ENCODE data around the gene SRSF9. TPM values are rescaled to one million over a fixed set of nuclear protein-coding genes. Genes with fewer than 3 reads are reported as not detected.

SRSF9 gene
- total RNA-seq, 1 experiment from 2014 or later: 284 TPM

DNA sequence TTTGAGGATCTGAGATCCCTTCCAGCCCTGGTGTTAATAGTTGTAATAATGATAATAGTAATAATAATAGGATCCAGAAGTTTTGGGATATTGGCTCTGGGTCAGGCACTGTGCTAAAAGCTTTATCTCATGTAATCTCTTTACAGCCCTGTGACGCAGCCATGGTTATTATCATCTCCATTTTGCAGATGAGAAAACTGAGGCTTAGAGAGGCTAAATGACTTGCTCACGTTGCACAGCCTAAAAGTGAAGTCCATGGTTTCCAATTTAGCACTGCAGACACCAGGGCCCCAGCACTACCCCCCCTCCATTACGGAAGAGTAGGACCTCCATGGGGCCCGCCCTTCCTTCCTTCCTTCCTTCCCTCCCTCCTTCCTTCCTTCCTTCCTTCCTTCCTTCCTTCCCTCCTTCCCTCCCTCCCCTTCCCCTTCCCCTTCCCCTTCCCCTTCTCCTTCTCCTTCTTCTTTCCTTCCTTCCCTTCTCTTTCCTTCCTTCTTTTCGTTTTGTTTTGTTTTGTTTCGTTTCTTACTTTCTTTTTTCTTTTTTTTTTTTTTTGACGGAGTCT lies 46.6 kb downstream of the SRSF9 start:
- no peak overlapping the region for H3K27ac Mint-ChIP-seq (ENCODE audit: unreplicated experiment)
- TF ChIP-seq, protein P1, sequence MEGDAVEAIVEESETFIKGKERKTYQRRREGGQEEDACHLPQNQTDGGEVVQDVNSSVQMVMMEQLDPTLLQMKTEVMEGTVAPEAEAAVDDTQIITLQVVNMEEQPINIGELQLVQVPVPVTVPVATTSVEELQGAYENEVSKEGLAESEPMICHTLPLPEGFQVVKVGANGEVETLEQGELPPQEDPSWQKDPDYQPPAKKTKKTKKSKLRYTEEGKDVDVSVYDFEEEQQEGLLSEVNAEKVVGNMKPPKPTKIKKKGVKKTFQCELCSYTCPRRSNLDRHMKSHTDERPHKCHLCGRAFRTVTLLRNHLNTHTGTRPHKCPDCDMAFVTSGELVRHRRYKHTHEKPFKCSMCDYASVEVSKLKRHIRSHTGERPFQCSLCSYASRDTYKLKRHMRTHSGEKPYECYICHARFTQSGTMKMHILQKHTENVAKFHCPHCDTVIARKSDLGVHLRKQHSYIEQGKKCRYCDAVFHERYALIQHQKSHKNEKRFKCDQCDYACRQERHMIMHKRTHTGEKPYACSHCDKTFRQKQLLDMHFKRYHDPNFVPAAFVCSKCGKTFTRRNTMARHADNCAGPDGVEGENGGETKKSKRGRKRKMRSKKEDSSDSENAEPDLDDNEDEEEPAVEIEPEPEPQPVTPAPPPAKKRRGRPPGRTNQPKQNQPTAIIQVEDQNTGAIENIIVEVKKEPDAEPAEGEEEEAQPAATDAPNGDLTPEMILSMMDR (IDR thresholded peaks at IDR 0.05; ENCODE audit: unreplicated experiment): no peak
- no peaks in the 10 kb centered on the region for H3K9me3 Mint-ChIP-seq (ENCODE audit: low read depth, unreplicated experiment)
- no peak for DNase-seq
- H3K36me3 Mint-ChIP-seq (ENCODE audit: insufficient read depth, unreplicated experiment): no peaks in the 10 kb centered on the region
- H3K27me3 Mint-ChIP-seq (ENCODE audit: unreplicated experiment): peaks cover 12% of the 10 kb centered on the region
- CTCF ChIA-PET: no interaction called here
- BruUV-seq (replicated peaks): no TSS peak
- no peaks in the 10 kb centered on the region for H3K4me1 Mint-ChIP-seq (ENCODE audit: low read depth, unreplicated experiment)
- H3K4me3 Mint-ChIP-seq (ENCODE audit: low read depth, unreplicated experiment): no peak overlapping the region
- intact Hi-C loops (cut with micrococcal nuclease; ENCODE audit: unreplicated experiment): no loop called here

DNA sequence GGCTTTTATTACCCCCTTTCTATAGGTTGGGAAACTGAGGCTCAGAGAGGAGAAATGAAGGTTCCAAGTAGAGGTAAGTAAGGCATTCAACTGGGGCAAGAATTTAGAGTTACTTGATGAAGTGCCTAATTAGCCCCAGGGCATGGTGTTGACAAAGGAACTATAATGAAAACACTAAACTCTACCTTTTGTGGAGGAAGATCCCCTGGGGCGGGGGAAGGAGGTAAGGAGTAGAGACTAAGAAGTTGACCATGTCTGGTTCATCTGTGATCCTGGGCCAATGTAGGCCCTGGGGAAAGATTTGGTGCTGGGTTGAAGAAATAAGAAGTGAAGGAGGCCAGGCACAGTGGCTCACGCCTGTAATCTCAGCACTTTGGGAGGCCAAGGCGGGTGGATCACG lies 47.8 kb downstream of the SRSF9 start:
- Mint-ChIP-seq H3K4me3 (ENCODE audit: low read depth, unreplicated experiment) (no peak overlapping the region), H3K27me3 (ENCODE audit: unreplicated experiment) (peaks cover 12% of the 10 kb centered on the region), H3K4me1 (ENCODE audit: low read depth, unreplicated experiment) (no peaks in the 10 kb centered on the region), H3K27ac (ENCODE audit: unreplicated experiment) (no peak overlapping the region), H3K9me3 (ENCODE audit: low read depth, unreplicated experiment) (no peaks in the 10 kb centered on the region), H3K36me3 (ENCODE audit: insufficient read depth, unreplicated experiment) (no peaks in the 10 kb centered on the region)
- CTCF ChIA-PET: interaction anchor here (0.9 to 1.3 kb wide), 2 partner anchors 8 to 56 kb away, joined by 3 read pairs; no protein-coding TSS in a partner anchor
- intact Hi-C loops (cut with micrococcal nuclease; ENCODE audit: unreplicated experiment): no loop called here
- no TSS peak for BruUV-seq (replicated peaks)
- TF ChIP-seq, protein P1 (IDR thresholded peaks at IDR 0.05; ENCODE audit: unreplicated experiment): no peak
- DNase-seq: no peak

DNA sequence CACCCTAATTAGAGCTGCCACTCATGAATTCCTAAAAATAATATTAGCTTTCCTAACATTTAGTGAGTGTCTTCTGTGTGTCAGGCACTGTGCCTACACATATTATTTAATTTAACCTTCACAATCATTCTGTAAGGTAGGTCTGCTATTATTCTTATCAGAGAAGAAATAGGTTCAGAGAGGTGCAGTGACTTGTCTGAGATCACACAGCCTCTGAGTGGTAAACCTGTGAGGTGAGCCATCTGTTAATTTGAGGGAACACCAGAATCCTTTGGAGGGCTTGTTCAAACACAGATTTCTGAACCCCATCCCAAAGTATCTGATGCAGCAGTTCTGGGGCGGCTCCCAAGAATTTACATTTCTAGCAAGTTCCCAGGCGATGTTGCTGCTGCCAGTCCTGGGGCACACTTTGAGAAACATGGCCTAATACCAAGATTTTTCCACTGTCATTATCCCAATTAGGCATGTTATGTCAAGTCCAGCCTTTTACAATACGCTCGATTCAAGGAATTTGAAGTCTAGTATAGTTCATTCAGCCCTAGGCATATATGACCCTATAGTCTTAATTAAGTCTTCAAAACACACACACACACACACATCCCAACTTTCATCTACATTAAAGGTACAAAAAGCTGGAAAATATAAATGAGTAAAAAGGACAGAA lies 51.5 kb downstream of the SRSF9 start:
- no TSS peak for BruUV-seq (replicated peaks)
- Mint-ChIP-seq H3K9me3 (ENCODE audit: low read depth, unreplicated experiment) (no peaks in the 10 kb centered on the region), H3K4me3 (ENCODE audit: low read depth, unreplicated experiment) (no peak overlapping the region), H3K36me3 (ENCODE audit: insufficient read depth, unreplicated experiment) (no peaks in the 10 kb centered on the region), H3K27ac (ENCODE audit: unreplicated experiment) (no peak overlapping the region), H3K27me3 (ENCODE audit: unreplicated experiment) (peaks cover 12% of the 10 kb centered on the region), H3K4me1 (ENCODE audit: low read depth, unreplicated experiment) (no peaks in the 10 kb centered on the region)
- TF ChIP-seq, protein P1 (IDR thresholded peaks at IDR 0.05; ENCODE audit: unreplicated experiment): no peak
- DNase-seq: no peak
- CTCF ChIA-PET: no interaction called here
- intact Hi-C loops (cut with micrococcal nuclease; ENCODE audit: unreplicated experiment): no loop called here

DNA sequence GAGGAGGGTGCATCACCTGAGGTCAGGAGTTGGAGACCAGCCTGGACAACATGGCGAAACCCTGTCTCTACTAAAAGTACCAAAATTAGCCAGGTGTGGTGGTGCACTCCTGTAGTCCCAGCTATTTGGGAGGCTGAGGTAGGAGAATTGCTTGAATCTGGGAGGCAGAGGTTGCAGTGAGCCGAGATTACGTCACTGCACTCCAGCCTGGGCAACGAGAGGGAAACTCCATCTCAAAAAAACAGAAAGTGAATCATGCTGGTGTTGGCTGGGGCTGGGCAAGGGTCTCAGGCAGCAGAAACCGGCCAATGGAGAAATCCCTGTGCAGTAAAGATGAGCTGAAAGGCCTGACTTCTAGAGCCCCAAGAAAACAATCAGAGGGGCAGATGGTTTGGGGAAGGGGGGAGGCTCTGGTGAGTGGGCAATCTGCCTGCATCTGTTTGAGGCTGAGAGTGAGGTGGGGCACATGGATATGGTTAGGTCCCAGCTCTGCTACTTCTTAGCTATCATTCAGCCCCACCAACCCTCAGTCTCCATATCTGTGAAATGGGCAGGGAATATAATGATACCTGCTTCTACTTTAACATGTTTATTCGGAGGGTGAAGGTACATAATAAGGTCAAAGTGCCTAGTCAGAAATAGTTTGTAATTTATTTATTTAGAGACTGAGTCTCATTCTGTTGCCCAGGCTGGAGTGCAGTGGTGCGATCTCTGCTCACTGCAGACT lies 52.9 kb downstream of the SRSF9 start:
- Mint-ChIP-seq H3K27me3 (ENCODE audit: unreplicated experiment) (peaks cover 6% of the 10 kb centered on the region), H3K27ac (ENCODE audit: unreplicated experiment) (no peak overlapping the region), H3K4me3 (ENCODE audit: low read depth, unreplicated experiment) (no peak overlapping the region), H3K4me1 (ENCODE audit: low read depth, unreplicated experiment) (no peaks in the 10 kb centered on the region), H3K9me3 (ENCODE audit: low read depth, unreplicated experiment) (no peaks in the 10 kb centered on the region), H3K36me3 (ENCODE audit: insufficient read depth, unreplicated experiment) (no peaks in the 10 kb centered on the region)
- intact Hi-C loops (cut with micrococcal nuclease; ENCODE audit: unreplicated experiment): no loop called here
- no TSS peak for BruUV-seq (replicated peaks)
- DNase-seq: no peak
- TF ChIP-seq, protein P1 (IDR thresholded peaks at IDR 0.05; ENCODE audit: unreplicated experiment): no peak
- CTCF ChIA-PET: no interaction called here

All from Calu3 (cell line).